T47D (cell line): Measurements from ENCODE around the gene UNC13C.

ENCODE experiments used
- DNase-seq, 2 experiments: peaks; one replicate each; pipeline versions ENCODE4 v3.0.0 to v3.0.0-alpha.2; 2011 to 2012; ENCODE audit warnings: low read depth in 1 of 2, low spot score in 1 of 2
- JUND ChIP-seq: IDR thresholded peaks from 2 replicates; pipeline ENCODE4 v1.6.1; 2012; ENCODE audit warnings: low read depth
- in situ Hi-C: cut with HindIII; loops from 2 replicates; pipeline ENCODE4 v1.10.0; 2016; ENCODE audit warnings: low sequenced_read_pairs, low pct_unique_long_range_greater_than_20kb

UNC13C gene

GRCh38 chr15:54547491-54547890 lies 569.2 kb downstream of the UNC13C start:
- DNase-seq = no peak
- in situ Hi-C loops = no loop called here
- no peak for TF ChIP-seq JUND

- DNase-seq = no peak
- in situ Hi-C loops = no loop called here
- no peak for TF ChIP-seq JUND
Observed at GRCh38 chr15:54550954-54551353, 572.7 kb downstream of the UNC13C start.

GRCh38 chr15:54556231-54556630 lies 578.0 kb downstream of the UNC13C start:
- in situ Hi-C loops = no loop called here
- DNase-seq = no peak
- no peak for TF ChIP-seq JUND

- no peak for DNase-seq
- in situ Hi-C loops = no loop called here
- no peak for TF ChIP-seq JUND
Observed at GRCh38 chr15:54559405-54560069, 581.3 kb downstream of the UNC13C start.

- in situ Hi-C loops = no loop called here
- TF ChIP-seq JUND = no peak
- no peak for DNase-seq
Observed at GRCh38 chr15:54560417-54560816, 582.2 kb downstream of the UNC13C start.

GRCh38 chr15:54564166-54564565 lies 585.9 kb downstream of the UNC13C start:
- in situ Hi-C loops = no loop called here
- DNase-seq = no peak
- TF ChIP-seq JUND = no peak

GRCh38 chr15:54566654-54567053 lies 588.4 kb downstream of the UNC13C start:
- no peak for TF ChIP-seq JUND
- no peak for DNase-seq
- in situ Hi-C loops = no loop called here

- in situ Hi-C loops = no loop called here
- no peak for DNase-seq
- TF ChIP-seq JUND = no peak
Observed at GRCh38 chr15:54567408-54568035, 589.3 kb downstream of the UNC13C start.

- in situ Hi-C loops = no loop called here
- no peak for TF ChIP-seq JUND
Observed at GRCh38 chr15:54568381-54568780, 590.1 kb downstream of the UNC13C start.

GRCh38 chr15:54571576-54571975 lies 593.3 kb downstream of the UNC13C start:
- TF ChIP-seq JUND = no peak
- in situ Hi-C loops = no loop called here
- DNase-seq = no peak

More at GRCh38 chr15:54568381-54568780, 590.1 kb downstream of the UNC13C start:
- no peak for DNase-seq

GRCh38 chr15:54575586-54575985 lies 597.3 kb downstream of the UNC13C start:
- TF ChIP-seq JUND = no peak
- DNase-seq = no peak
- in situ Hi-C loops = no loop called here

GRCh38 chr15:54576298-54576935 lies 598.2 kb downstream of the UNC13C start:
- in situ Hi-C loops = no loop called here
- TF ChIP-seq JUND = no peak
- no peak for DNase-seq
